Measurements from ENCODE around the gene SLC12A9.

DNA sequence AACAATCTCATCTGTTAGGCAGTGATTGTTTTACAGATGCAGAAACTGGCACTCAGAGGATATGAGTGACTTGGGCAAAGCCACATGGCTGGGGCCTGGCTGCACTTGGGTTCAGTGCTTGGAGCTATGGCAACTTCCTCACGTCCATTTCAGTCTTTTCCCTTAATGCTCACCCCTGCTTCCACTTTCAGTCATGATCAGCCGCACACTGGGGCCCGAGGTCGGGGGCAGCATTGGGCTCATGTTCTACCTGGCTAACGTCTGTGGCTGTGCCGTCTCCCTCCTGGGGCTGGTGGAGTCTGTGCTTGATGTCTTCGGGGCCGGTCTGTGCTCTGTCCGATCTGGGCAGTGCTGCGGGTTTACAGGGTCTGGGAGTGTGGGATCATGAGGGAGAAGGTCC, 3.0 kb downstream of the SLC12A9 start:
- TF ChIP-seq CTCF (IDR thresholded peaks at IDR 0.05) (no peak), ZFX (IDR thresholded peaks at IDR 0.05; ENCODE audit: borderline replicate concordance) (no peak)

Measured in 22Rv1 (cell line).